Muscle of leg (tissue), 11 donors: Measurements from ENCODE around the gene CFAP54. TPM values are rescaled to one million over a fixed set of nuclear protein-coding genes. Genes with fewer than 3 reads are reported as not detected.
"Not testable (repeated sequence)": the region's sequence is repeated elsewhere in the genome, so short reads cannot be mapped to it uniquely, and the experiment has no call there.

Source experiments
- DNase-seq: peaks from one replicate; pipeline ENCODE4 v3.0.0; 2013
- H3K27ac ChIP-seq: one replicate; pipeline ENCODE4 v1.5.1; 2013; ENCODE audit warnings: mild to moderate bottlenecking, low read length, control low read depth
- H3K27me3 ChIP-seq: one replicate; pipeline ENCODE4 v1.6.1; 2013; ENCODE audit warnings: low read length; ENCODE audit not compliant: control insufficient read depth, insufficient read depth
- H3K36me3 ChIP-seq: one replicate; pipeline ENCODE4 v1.6.1; 2013; ENCODE audit warnings: low read length; ENCODE audit not compliant: control insufficient read depth, insufficient read depth
- H3K4me1 ChIP-seq: one replicate; pipeline ENCODE4 v1.6.1; 2013; ENCODE audit warnings: low read length; ENCODE audit not compliant: control insufficient read depth, insufficient read depth
- H3K4me3 ChIP-seq: one replicate; pipeline ENCODE4 v1.5.1; 2013; ENCODE audit warnings: low read length, control low read depth
- H3K9me3 ChIP-seq: replicated peaks from 2 replicates; pipeline ENCODE4 v1.6.1; 2013; ENCODE audit warnings: low read depth, low read length; ENCODE audit not compliant: control insufficient read depth
- WGBS: methylation state at CpG from one replicate; pipeline ENCODE4 v1.1.5; 2013; ENCODE audit warnings: missing lambda C conversion rate; ENCODE audit not compliant: insufficient coverage; 5-methylcytosine and 5-hydroxymethylcytosine counted together
- polyA plus RNA-seq, 8 donors: library from polyadenylated mRNA; unstranded; fragments of 120-200 nt; gene quantifications; one replicate each; pipeline versions ENCODE4 v1.2.1 to v1.2.3, GENCODE V29; 2013; ENCODE audit warnings: inconsistent platforms in 1 of 8, low replicate concordance in 1 of 8; ENCODE audit not compliant: insufficient read length in 8 of 8, insufficient read depth in 1 of 8
- total RNA-seq: library from RNA; stranded (reverse); fragments of 120-200 nt; gene quantifications from one replicate; pipeline ENCODE4 v1.2.4, GENCODE V29; 2013

CFAP54 gene
- total and polyA plus RNA-seq, 9 donors, result 0.15 to 0.71 (median 0.35) TPM

GRCh38 chr12:96534339-96534738, 45.0 kb downstream of the CFAP54 start:
- H3K9me3 ChIP-seq, result no peaks in the 10 kb centered on the region
- no peaks in the 10 kb centered on the region for H3K27me3 ChIP-seq
- no peak for DNase-seq
- H3K36me3 ChIP-seq, result no peaks in the 10 kb centered on the region
- no peak overlapping the region for H3K4me3 ChIP-seq
- H3K4me1 ChIP-seq, result no peaks in the 10 kb centered on the region
- WGBS, result 88% methylated on average over 3 of the region's 4 CpGs
- H3K27ac ChIP-seq, result no peak overlapping the region

- Histone ChIP-seq H3K9me3 (no peaks in the 10 kb centered on the region), H3K27ac (no peak overlapping the region), H3K27me3 (no peaks in the 10 kb centered on the region), H3K4me3 (no peak overlapping the region), H3K36me3 (no peaks in the 10 kb centered on the region), H3K4me1 (no peaks in the 10 kb centered on the region)
- DNase-seq, result no peak
- WGBS, result 73% methylated on average over 2 of the region's 2 CpGs
Measured at GRCh38 chr12:96548384-96548783, 59.0 kb downstream of the CFAP54 start.

GRCh38 chr12:96549341-96549740, 60.0 kb downstream of the CFAP54 start:
- H3K36me3 ChIP-seq, result no peaks in the 10 kb centered on the region
- no peaks in the 10 kb centered on the region for H3K4me1 ChIP-seq
- WGBS, result no CpG with 5 or more reads among the region's 2 CpGs
- H3K27me3 ChIP-seq, result no peaks in the 10 kb centered on the region
- H3K9me3 ChIP-seq, result no peaks in the 10 kb centered on the region
- no peak for DNase-seq
- H3K27ac ChIP-seq, result no peak overlapping the region
- H3K4me3 ChIP-seq, result no peak overlapping the region

- Histone ChIP-seq H3K27me3 (peaks cover 2% of the 10 kb centered on the region), H3K27ac (no peak overlapping the region), H3K36me3 (no peaks in the 10 kb centered on the region), H3K4me1 (no peaks in the 10 kb centered on the region), H3K9me3 (no peaks in the 10 kb centered on the region), H3K4me3 (no peak overlapping the region)
- no peak for DNase-seq
Measured at GRCh38 chr12:96570579-96570978, 81.2 kb downstream of the CFAP54 start.

- Histone ChIP-seq H3K27ac (no peak overlapping the region), H3K4me1 (no peaks in the 10 kb centered on the region), H3K27me3 (peaks cover 2% of the 10 kb centered on the region), H3K4me3 (no peak overlapping the region), H3K9me3 (no peaks in the 10 kb centered on the region), H3K36me3 (no peaks in the 10 kb centered on the region)
- no CpG with 5 or more reads among the region's 4 CpGs for WGBS
- DNase-seq, result no peak
Measured at GRCh38 chr12:96571101-96571862, 81.9 kb downstream of the CFAP54 start.

GRCh38 chr12:96578526-96579125, 89.2 kb downstream of the CFAP54 start:
- H3K9me3 ChIP-seq, result no peaks in the 10 kb centered on the region
- no CpG with 5 or more reads among the region's 3 CpGs for WGBS

GRCh38 chr12:96585977-96586376, 96.6 kb downstream of the CFAP54 start:
- no peaks in the 10 kb centered on the region for H3K36me3 ChIP-seq
- H3K9me3 ChIP-seq, result no peaks in the 10 kb centered on the region
- no CpG with 5 or more reads among the region's 1 CpG for WGBS
- H3K4me1 ChIP-seq, result no peaks in the 10 kb centered on the region
- H3K4me3 ChIP-seq, result no peak overlapping the region
- H3K27ac ChIP-seq, result no peak overlapping the region
- no peak for DNase-seq
- H3K27me3 ChIP-seq, result no peaks in the 10 kb centered on the region

More at GRCh38 chr12:96578526-96579125, 89.2 kb downstream of the CFAP54 start:
- H3K27ac ChIP-seq, result no peak overlapping the region
- no peaks in the 10 kb centered on the region for H3K4me1 ChIP-seq
- H3K27me3 ChIP-seq, result no peaks in the 10 kb centered on the region
- H3K4me3 ChIP-seq, result no peak overlapping the region
- H3K36me3 ChIP-seq, result no peaks in the 10 kb centered on the region
- peak; percentile 78 for DNase-seq

GRCh38 chr12:96587691-96588090, 98.3 kb downstream of the CFAP54 start:
- DNase-seq, result no peak
- 59% methylated on average over 2 of the region's 2 CpGs for WGBS
- Histone ChIP-seq H3K36me3 (no peaks in the 10 kb centered on the region), H3K9me3 (no peaks in the 10 kb centered on the region), H3K27me3 (no peaks in the 10 kb centered on the region), H3K4me1 (no peaks in the 10 kb centered on the region), H3K4me3 (no peak overlapping the region), H3K27ac (no peak overlapping the region)

GRCh38 chr12:96590970-96591369, 101.6 kb downstream of the CFAP54 start:
- no peaks in the 10 kb centered on the region for H3K9me3 ChIP-seq
- 89% methylated on average over 2 of the region's 4 CpGs for WGBS
- H3K36me3 ChIP-seq, result no peaks in the 10 kb centered on the region
- no peaks in the 10 kb centered on the region for H3K4me1 ChIP-seq
- no peak for DNase-seq
- no peaks in the 10 kb centered on the region for H3K27me3 ChIP-seq
- no peak overlapping the region for H3K4me3 ChIP-seq
- no peak overlapping the region for H3K27ac ChIP-seq

- not testable (repeated sequence) for H3K27me3 ChIP-seq, DNase-seq, H3K4me1 ChIP-seq, H3K36me3 ChIP-seq, H3K9me3 ChIP-seq, H3K4me3 ChIP-seq, H3K27ac ChIP-seq
- WGBS, result 100% methylated on average over 3 of the region's 3 CpGs
Measured at GRCh38 chr12:96604374-96604773, 115.0 kb downstream of the CFAP54 start.
